Fibroblast of lung (primary cell): ENCODE measurements around the gene NRIP3. TPM values are rescaled to one million over a fixed set of nuclear protein-coding genes. Genes with fewer than 3 reads are reported as not detected.
A peak's percentile ranks its signal among the peaks of the same experiment; 100 is the strongest.

Experiments
- DNase-seq, 2 donors: peaks; one replicate each; pipeline versions ENCODE4 v3.0.0 to v3.0.0-alpha.2; 2010; ENCODE audit warnings: low read depth in 2 of 2
- H2AFZ ChIP-seq: 2 replicates; pipeline ENCODE4 v1.5.1; 2012; ENCODE audit warnings: low read length, control low read depth, inconsistent platforms
- H3K27ac ChIP-seq: 2 replicates; pipeline ENCODE4 v1.5.1; 2011; ENCODE audit warnings: low read length, control low read depth; ENCODE audit not compliant: insufficient read depth
- H3K27me3 ChIP-seq: 2 replicates; pipeline ENCODE4 v1.5.1; 2011; ENCODE audit warnings: mild to moderate bottlenecking, low read length; ENCODE audit not compliant: control insufficient read depth, insufficient read depth
- H3K36me3 ChIP-seq: 2 replicates; pipeline ENCODE4 v1.5.1; 2011; ENCODE audit warnings: low read length; ENCODE audit not compliant: control insufficient read depth, insufficient read depth
- H3K4me1 ChIP-seq: 2 replicates; pipeline ENCODE4 v1.5.1; 2011; ENCODE audit warnings: low read length; ENCODE audit not compliant: control insufficient read depth, insufficient read depth; ENCODE audit errors: extremely low read depth
- H3K4me2 ChIP-seq: 2 replicates; pipeline ENCODE4 v1.5.1; 2011; ENCODE audit warnings: low read length, control low read depth; ENCODE audit not compliant: insufficient read depth; ENCODE audit errors: extremely low read depth
- H3K4me3 ChIP-seq, 4 experiments: fragments of 200-600 bp in 1 of 4; sonication (generic) in 1 of 4; replicated peaks in 1 of 4; 2 replicates each; pipeline ENCODE4 v1.5.1; 2011 to 2016; ENCODE audit warnings: low read length in 4 of 4, low read depth in 3 of 4, mild to moderate bottlenecking in 3 of 4, control low read depth in 2 of 4, inconsistent platforms in 1 of 4, mixed read lengths in 1 of 4; ENCODE audit not compliant: insufficient read depth in 1 of 4; ENCODE audit errors: control extremely low read depth in 1 of 4
- H3K79me2 ChIP-seq: 2 replicates; pipeline ENCODE4 v1.5.1; 2012; ENCODE audit warnings: mild to moderate bottlenecking, low read length, inconsistent platforms; ENCODE audit not compliant: control insufficient read depth, insufficient read depth
- H3K9ac ChIP-seq: 2 replicates; pipeline ENCODE4 v1.5.1; 2011; ENCODE audit warnings: mild to moderate bottlenecking, low read length, control low read depth; ENCODE audit not compliant: insufficient read depth
- H3K9me3 ChIP-seq: 2 replicates; pipeline ENCODE4 v1.5.1; 2012; ENCODE audit warnings: low read depth, low read length; ENCODE audit not compliant: control insufficient read depth, insufficient read depth
- H4K20me1 ChIP-seq: 2 replicates; pipeline ENCODE4 v1.5.1; 2011; ENCODE audit warnings: low read length; ENCODE audit not compliant: control insufficient read depth, insufficient read depth; ENCODE audit errors: extremely low read depth
- EZH2 ChIP-seq: IDR thresholded peaks from 2 replicates; pipeline ENCODE4 v1.5.1; 2012; ENCODE audit warnings: low read length, control low read depth, mild to moderate bottlenecking; ENCODE audit errors: missing control alignments
- polyA plus RNA-seq, 2 donors: library from polyadenylated mRNA; depleted of rRNA in 1 of 2; stranded (reverse) in 1 of 2; unstranded in 1 of 2; fragments of >200 nt; gene quantifications; 2 replicates each; pipeline ENCODE4 v1.2.1, GENCODE V29; 2011 to 2012; ENCODE audit warnings: missing spikeins in 1 of 2
- total RNA-seq: library from RNA; depleted of rRNA; stranded (reverse); fragments of >200 nt; gene quantifications from 2 replicates; pipeline ENCODE4 v1.2.1, GENCODE V29; 2014
- TF ChIP-seq, protein P1 (sequence below), 2 donors: IDR thresholded peaks in 1 of 2; conservative IDR thresholded peaks in 1 of 2; 1 replicate in 1 of 2; 2 replicates in 1 of 2; pipeline ENCODE4 v1.5.1; 2011 to 2012; ENCODE audit warnings: low read length in 2 of 2, control low read depth in 1 of 2, inconsistent platforms in 1 of 2, low read depth in 1 of 2, mild to moderate bottlenecking in 1 of 2

Gene NRIP3
- total and polyA plus RNA-seq, 2 donors (not counting 1 experiment from before 2014, with no cell fraction given) = 8.8 to 11.7 TPM

DNA sequence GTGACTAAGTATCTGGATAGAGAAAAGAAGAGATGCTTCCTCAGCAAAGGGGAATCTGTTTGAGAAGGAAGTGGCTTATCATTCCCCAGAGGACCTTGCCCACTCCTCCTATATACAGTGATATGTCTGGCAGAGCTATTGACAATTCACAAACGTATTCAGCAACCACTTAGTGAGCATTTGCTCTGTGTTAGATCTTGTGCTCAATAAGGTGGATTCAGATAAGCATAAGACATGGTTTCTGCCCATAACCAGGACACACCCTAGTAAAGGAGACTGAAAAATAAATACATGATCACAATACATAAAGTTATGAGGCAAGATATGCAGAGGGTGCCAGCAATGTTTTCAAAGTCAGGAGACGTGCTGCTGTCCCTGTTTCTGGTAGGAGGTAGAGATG is 41.0 kb downstream of the NRIP3 start:
- DNase-seq = no peak
- no peak overlapping the region for H3K27ac ChIP-seq
- peak overlapping the region; percentile 87 for H3K4me2 ChIP-seq
- TF ChIP-seq, protein P1, sequence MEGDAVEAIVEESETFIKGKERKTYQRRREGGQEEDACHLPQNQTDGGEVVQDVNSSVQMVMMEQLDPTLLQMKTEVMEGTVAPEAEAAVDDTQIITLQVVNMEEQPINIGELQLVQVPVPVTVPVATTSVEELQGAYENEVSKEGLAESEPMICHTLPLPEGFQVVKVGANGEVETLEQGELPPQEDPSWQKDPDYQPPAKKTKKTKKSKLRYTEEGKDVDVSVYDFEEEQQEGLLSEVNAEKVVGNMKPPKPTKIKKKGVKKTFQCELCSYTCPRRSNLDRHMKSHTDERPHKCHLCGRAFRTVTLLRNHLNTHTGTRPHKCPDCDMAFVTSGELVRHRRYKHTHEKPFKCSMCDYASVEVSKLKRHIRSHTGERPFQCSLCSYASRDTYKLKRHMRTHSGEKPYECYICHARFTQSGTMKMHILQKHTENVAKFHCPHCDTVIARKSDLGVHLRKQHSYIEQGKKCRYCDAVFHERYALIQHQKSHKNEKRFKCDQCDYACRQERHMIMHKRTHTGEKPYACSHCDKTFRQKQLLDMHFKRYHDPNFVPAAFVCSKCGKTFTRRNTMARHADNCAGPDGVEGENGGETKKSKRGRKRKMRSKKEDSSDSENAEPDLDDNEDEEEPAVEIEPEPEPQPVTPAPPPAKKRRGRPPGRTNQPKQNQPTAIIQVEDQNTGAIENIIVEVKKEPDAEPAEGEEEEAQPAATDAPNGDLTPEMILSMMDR (conservative IDR thresholded peaks at IDR 0.05 in 1 of 2, IDR thresholded peaks at IDR 0.05 in 1 of 2; ENCODE audit: low read depth in 1 of 2, low read length in 2 of 2) = no peak
- TF ChIP-seq EZH2 = no peak
- H3K4me1 ChIP-seq = peaks cover 8% of the 10 kb centered on the region
- H2AFZ ChIP-seq = no peak overlapping the region
- H3K36me3 ChIP-seq = no peaks in the 10 kb centered on the region
- no peaks in the 10 kb centered on the region for H3K9me3 ChIP-seq
- peak overlapping the region; percentile 65 to 88 (median 80) for H3K4me3 ChIP-seq
- peaks cover 38% of the 10 kb centered on the region for H3K79me2 ChIP-seq
- H4K20me1 ChIP-seq = no peaks in the 10 kb centered on the region
- H3K9ac ChIP-seq = no peak overlapping the region
- H3K27me3 ChIP-seq = no peaks in the 10 kb centered on the region

DNA sequence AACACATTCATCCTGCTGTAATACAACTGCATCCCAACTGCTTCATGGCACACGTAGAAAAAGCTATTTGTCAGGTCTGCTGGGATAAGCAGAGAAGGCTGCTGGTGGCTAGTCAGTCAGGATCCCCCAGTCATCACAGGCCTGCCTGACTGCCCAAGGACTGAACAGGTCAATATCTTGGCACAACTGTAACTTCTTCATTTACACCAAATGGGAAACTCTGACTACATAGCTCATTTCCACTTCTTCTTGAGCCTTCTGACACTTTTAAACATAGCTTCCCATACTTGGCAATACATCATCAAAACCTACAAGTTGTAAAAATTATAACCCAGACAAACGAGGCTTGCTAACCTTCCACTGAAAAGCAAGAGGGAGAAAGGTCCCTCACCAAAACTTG is 42.4 kb downstream of the NRIP3 start:
- H3K36me3 ChIP-seq = no peaks in the 10 kb centered on the region
- H4K20me1 ChIP-seq = no peaks in the 10 kb centered on the region
- no peaks in the 10 kb centered on the region for H3K27me3 ChIP-seq
- peaks cover 8% of the 10 kb centered on the region for H3K4me1 ChIP-seq
- no peaks in the 10 kb centered on the region for H3K9me3 ChIP-seq
- no peak for TF ChIP-seq EZH2
- TF ChIP-seq, protein P1 (conservative IDR thresholded peaks at IDR 0.05 in 1 of 2, IDR thresholded peaks at IDR 0.05 in 1 of 2; ENCODE audit: low read depth in 1 of 2, low read length in 2 of 2) = no peak
- DNase-seq = no peak
- no peak overlapping the region for H3K4me3 ChIP-seq
- peaks cover 41% of the 10 kb centered on the region for H3K79me2 ChIP-seq
- no peak overlapping the region for H3K9ac ChIP-seq
- no peak overlapping the region for H3K4me2 ChIP-seq
- no peak overlapping the region for H3K27ac ChIP-seq
- H2AFZ ChIP-seq = no peak overlapping the region

DNA sequence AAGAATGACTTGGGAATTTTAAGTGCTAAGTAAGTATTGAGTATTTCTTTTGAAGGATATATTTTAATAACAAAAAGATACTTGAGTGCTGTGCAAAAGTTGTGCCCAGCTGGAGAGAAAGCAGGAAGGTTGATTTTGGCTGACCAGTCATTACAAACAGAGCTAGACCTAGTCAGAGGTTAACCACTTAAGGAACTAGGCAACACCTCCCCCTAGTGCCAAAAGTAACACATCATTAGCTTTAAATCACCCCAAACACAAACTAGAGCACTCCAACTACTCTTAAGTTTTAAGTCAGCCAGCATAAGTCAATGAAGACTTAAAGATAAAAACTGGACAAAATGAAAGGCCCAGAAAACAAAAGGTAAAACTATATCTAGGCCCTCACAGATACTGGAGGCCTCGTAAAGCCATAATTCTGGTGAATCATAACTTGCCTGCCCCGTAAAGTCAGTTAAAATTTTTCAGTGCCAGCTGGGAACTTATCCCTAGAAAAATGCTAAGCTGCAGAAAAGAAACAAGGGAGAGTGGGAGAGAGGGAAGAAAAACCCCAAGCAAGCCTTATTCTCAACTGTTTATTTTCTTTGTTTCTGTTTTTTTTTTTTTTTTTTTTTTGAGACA is 44.1 kb downstream of the NRIP3 start:
- TF ChIP-seq EZH2 = no peak
- TF ChIP-seq, protein P1 (conservative IDR thresholded peaks at IDR 0.05 in 1 of 2, IDR thresholded peaks at IDR 0.05 in 1 of 2; ENCODE audit: low read depth in 1 of 2, low read length in 2 of 2) = peak; percentile 49 to 55
- no peaks in the 10 kb centered on the region for H3K9me3 ChIP-seq
- H3K79me2 ChIP-seq = peaks cover 41% of the 10 kb centered on the region
- no peaks in the 10 kb centered on the region for H4K20me1 ChIP-seq
- no peak overlapping the region for H3K9ac ChIP-seq
- DNase-seq = peak; percentile 80 to 89
- H3K4me1 ChIP-seq = peaks cover 8% of the 10 kb centered on the region
- peak overlapping the region in 1 of 4 experiments; percentile 6 for H3K4me3 ChIP-seq
- peak overlapping the region; percentile 3 for H3K27ac ChIP-seq
- no peaks in the 10 kb centered on the region for H3K27me3 ChIP-seq
- no peak overlapping the region for H2AFZ ChIP-seq
- H3K36me3 ChIP-seq = no peaks in the 10 kb centered on the region
- H3K4me2 ChIP-seq = peak overlapping the region; percentile 67
